HepG2 (cell line): ENCODE results near the gene GPR37L1. TPM values are rescaled to one million over a fixed set of nuclear protein-coding genes. Genes with fewer than 3 reads are reported as not detected.
A peak's percentile ranks its signal among the peaks of the same experiment; 100 is the strongest.

Experiments used
- EHMT2 ChIP-seq: fragments of 200-600 bp; sonication (generic); IDR thresholded peaks from 2 replicates; pipeline ENCODE4 v1.7.0; 2017; ENCODE audit warnings: antibody characterized with exemption, low read depth, low read length, borderline replicate concordance
- FOXM1 ChIP-seq: sonication (generic); formaldehyde crosslinking; IDR thresholded peaks from 2 replicates; pipeline ENCODE4 v1.5.0; 2020; ENCODE audit warnings: missing genetic modification reagents
- HNF4A ChIP-seq: sonication (generic); formaldehyde crosslinking; IDR thresholded peaks from 2 replicates; pipeline ENCODE4 v1.4.0; 2020; ENCODE audit warnings: missing genetic modification reagents
- HNRNPK ChIP-seq: fragments of 200-400 bp; formaldehyde crosslinking; IDR thresholded peaks from 2 replicates; pipeline ENCODE4 v1.6.1; 2018; ENCODE audit warnings: low read length, low read depth, moderate library complexity, mild to moderate bottlenecking; ENCODE audit not compliant: poor library complexity, severe bottlenecking
- HNRNPL ChIP-seq: fragments of 200-400 bp; formaldehyde crosslinking; IDR thresholded peaks from 2 replicates; pipeline ENCODE4 v1.6.1; 2017; ENCODE audit warnings: mild to moderate bottlenecking, low read depth, low read length
- HNRNPLL ChIP-seq: fragments of 200-400 bp; formaldehyde crosslinking; IDR thresholded peaks from 2 replicates; pipeline ENCODE4 v1.6.1; 2017; ENCODE audit warnings: mild to moderate bottlenecking, low read depth, low read length; ENCODE audit not compliant: poor library complexity, severe bottlenecking
- JARID2 ChIP-seq: sonication (generic); formaldehyde crosslinking; IDR thresholded peaks from 2 replicates; pipeline ENCODE4 v1.8.1; 2023; ENCODE audit warnings: missing genetic modification reagents, inconsistent platforms; ENCODE audit not compliant: insufficient replicate concordance
- KLF9 ChIP-seq: IDR thresholded peaks from 2 replicates; pipeline ENCODE4 v1.6.1; 2016; ENCODE audit warnings: low read depth
- MED8 ChIP-seq: sonication (generic); formaldehyde crosslinking; IDR thresholded peaks from 2 replicates; pipeline ENCODE4 v1.8.1; 2023; ENCODE audit warnings: mild to moderate bottlenecking, missing genetic modification reagents; ENCODE audit not compliant: insufficient replicate concordance
- NFAT5 ChIP-seq: sonication (generic); formaldehyde crosslinking; IDR thresholded peaks from 2 replicates; pipeline ENCODE4 v1.4.0; 2020; ENCODE audit warnings: missing genetic modification reagents
- NR1H2 ChIP-seq: sonication (generic); formaldehyde crosslinking; IDR thresholded peaks from 2 replicates; pipeline ENCODE4 v1.8.1; 2022; ENCODE audit warnings: low read depth, missing genetic modification reagents, borderline replicate concordance
- POLR2A ChIP-seq, 2 experiments: IDR thresholded peaks; 2 replicates each; pipeline ENCODE4 v1.6.1; 2011; ENCODE audit warnings: low read depth in 2 of 2, low read length in 2 of 2, mild to moderate bottlenecking in 1 of 2, moderate library complexity in 1 of 2; ENCODE audit not compliant: insufficient read depth in 1 of 2
- SAP130 ChIP-seq: IDR thresholded peaks from 2 replicates; pipeline ENCODE4 v1.6.1; 2016; ENCODE audit warnings: low read depth
- SMC3 ChIP-seq: IDR thresholded peaks from 2 replicates; pipeline ENCODE4 v1.6.1; 2011; ENCODE audit warnings: low read length, improper control_type of control experiment
- SRSF4 ChIP-seq: fragments of 200-400 bp; formaldehyde crosslinking; IDR thresholded peaks from one replicate; pipeline ENCODE4 v1.6.1; 2018; ENCODE audit warnings: mild to moderate bottlenecking, low read depth, low read length, moderate library complexity; ENCODE audit not compliant: poor library complexity, severe bottlenecking
- ZBED4 ChIP-seq: sonication (generic); formaldehyde crosslinking; IDR thresholded peaks from 2 replicates; pipeline ENCODE4 v1.4.0; 2020; ENCODE audit warnings: missing genetic modification reagents, borderline replicate concordance
- ZNF768 ChIP-seq: sonication (generic); formaldehyde crosslinking; IDR thresholded peaks from 2 replicates; pipeline ENCODE4 v1.4.0; 2020; ENCODE audit warnings: missing genetic modification reagents
- ZSCAN5A ChIP-seq: sonication (generic); formaldehyde crosslinking; IDR thresholded peaks from 2 replicates; pipeline ENCODE4 v1.8.0; 2022; ENCODE audit warnings: mild to moderate bottlenecking, missing genetic modification reagents, borderline replicate concordance
- polyA plus RNA-seq, 8 experiments: library from polyadenylated mRNA; depleted of rRNA in 3 of 8; stranded (reverse) in 7 of 8; unstranded in 1 of 8; fragments of >200 nt; fragmentation: Illumina TruSeq in 4 of 8; extraction: Trizol in 4 of 8; gene quantifications; 2 replicates each; pipeline versions ENCODE4 v1.2.1 to v1.2.3, GENCODE V29; 2011 to 2016; ENCODE audit warnings: low read depth in 4 of 8, missing spikeins in 1 of 8, mixed read lengths in 1 of 8; ENCODE audit not compliant: insufficient read depth in 1 of 8
- total RNA-seq, 5 experiments: library from RNA; depleted of rRNA; stranded (reverse); fragments of >200 nt; fragmentation: Illumina TruSeq; extraction: Trizol; gene quantifications; 2 replicates each; pipeline ENCODE4 v1.2.3, GENCODE V29; 2016; ENCODE audit warnings: low read depth in 1 of 5

The GPR37L1 gene
- total and polyA plus RNA-seq, 2 of the 13 experiments (the other 11 are each of a cell fraction or from before 2014, with no cell fraction given), result 0.13 TPM; not detected in 1

GRCh38 chr1:202122639-202123335 lies at the start of gene GPR37L1 (continued):
- TF ChIP-seq ZBED4 (CRISPR knock-in tag) (no peak), SAP130 (CRISPR knock-in tag) (peak; percentile 12; the same call in 1 of the 2 replicates), ZNF768 (CRISPR knock-in tag) (0 out of 2 replicates have a peak, but pooled peaks have one; percentile 16), JARID2 (CRISPR knock-in tag) (peak; percentile 22), KLF9 (CRISPR knock-in tag) (no peak), NR1H2 (CRISPR knock-in tag) (no peak), HNRNPK (no peak), HNF4A (no peak), HNRNPLL (peak; percentile 26), ZSCAN5A (CRISPR knock-in tag) (no peak), SRSF4 (no peak), SMC3 (peak; percentile 32; the same call in 1 of the 2 replicates), EHMT2 (no peak), FOXM1 (CRISPR knock-in tag) (no peak), MED8 (CRISPR knock-in tag) (no peak), POLR2A (IDR thresholded peaks at IDR 0.05; ENCODE audit: insufficient read depth in 1 of 2, low read depth in 2 of 2, low read length in 2 of 2) (no peak), HNRNPL (0 out of 2 replicates have a peak, but pooled peaks have one; percentile 73), NFAT5 (CRISPR knock-in tag) (no peak)
